ENCODE results near the gene MAGI2. TPM values are rescaled to one million over a fixed set of nuclear protein-coding genes. Genes with fewer than 3 reads are reported as not detected.
A peak's percentile ranks its signal among the peaks of the same experiment; 100 is the strongest.
"Not testable (repeated sequence)": the region's sequence is repeated elsewhere in the genome, so short reads cannot be mapped to it uniquely, and the experiment has no call there.

The MAGI2 gene
- total RNA-seq, 1 donor from 2014 or later, result 5.8 TPM

GRCh38 chr7:79084423-79084822 is 369.0 kb downstream of the MAGI2 start:
- H3K27me3 Mint-ChIP-seq (ENCODE audit: low read depth), result peaks cover 3% of the 10 kb centered on the region
- no peak overlapping the region for H3K4me3 Mint-ChIP-seq (ENCODE audit: unreplicated experiment)
- no peak for DNase-seq (ENCODE audit: low spot score)

DNA sequence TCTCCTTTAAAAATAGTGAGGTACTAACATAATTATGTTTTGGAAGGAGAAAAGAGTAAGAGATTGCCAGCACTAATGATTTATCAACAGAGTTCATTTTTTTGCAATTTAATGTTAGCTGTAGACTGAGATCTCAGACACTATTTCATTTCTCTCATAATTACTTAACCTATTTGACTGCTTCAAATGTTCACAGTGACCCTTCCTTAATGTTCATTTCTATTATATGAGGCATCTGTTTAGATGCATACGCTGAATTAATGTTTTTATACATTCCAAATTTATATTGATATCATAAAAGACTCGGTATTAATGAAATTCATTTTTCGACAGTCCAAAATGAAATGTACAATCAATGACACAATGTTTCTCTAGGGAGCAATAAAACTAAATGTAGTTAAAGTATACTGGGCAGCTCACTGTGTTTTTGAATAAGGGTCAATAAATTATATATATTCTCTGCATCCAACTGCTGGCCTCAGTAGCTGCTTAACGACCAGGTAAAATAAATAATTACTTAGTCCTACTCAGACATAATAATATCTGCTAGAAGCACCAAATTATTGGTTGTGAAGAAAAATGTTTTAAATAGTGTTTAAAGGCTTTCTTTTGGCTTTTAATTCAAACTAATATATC is 373.4 kb downstream of the MAGI2 start:
- Mint-ChIP-seq H3K4me1 (ENCODE audit: low read depth) (no peaks in the 10 kb centered on the region), H3K4me3 (ENCODE audit: unreplicated experiment) (no peak overlapping the region), H3K27me3 (ENCODE audit: low read depth) (peaks cover 1% of the 10 kb centered on the region), H3K9me3 (ENCODE audit: low read depth) (no peaks in the 10 kb centered on the region), H3K36me3 (ENCODE audit: low read depth) (no peaks in the 10 kb centered on the region), H3K27ac (ENCODE audit: unreplicated experiment) (no peak overlapping the region)
- no peak for DNase-seq (ENCODE audit: low spot score)
- TF ChIP-seq, protein P1, sequence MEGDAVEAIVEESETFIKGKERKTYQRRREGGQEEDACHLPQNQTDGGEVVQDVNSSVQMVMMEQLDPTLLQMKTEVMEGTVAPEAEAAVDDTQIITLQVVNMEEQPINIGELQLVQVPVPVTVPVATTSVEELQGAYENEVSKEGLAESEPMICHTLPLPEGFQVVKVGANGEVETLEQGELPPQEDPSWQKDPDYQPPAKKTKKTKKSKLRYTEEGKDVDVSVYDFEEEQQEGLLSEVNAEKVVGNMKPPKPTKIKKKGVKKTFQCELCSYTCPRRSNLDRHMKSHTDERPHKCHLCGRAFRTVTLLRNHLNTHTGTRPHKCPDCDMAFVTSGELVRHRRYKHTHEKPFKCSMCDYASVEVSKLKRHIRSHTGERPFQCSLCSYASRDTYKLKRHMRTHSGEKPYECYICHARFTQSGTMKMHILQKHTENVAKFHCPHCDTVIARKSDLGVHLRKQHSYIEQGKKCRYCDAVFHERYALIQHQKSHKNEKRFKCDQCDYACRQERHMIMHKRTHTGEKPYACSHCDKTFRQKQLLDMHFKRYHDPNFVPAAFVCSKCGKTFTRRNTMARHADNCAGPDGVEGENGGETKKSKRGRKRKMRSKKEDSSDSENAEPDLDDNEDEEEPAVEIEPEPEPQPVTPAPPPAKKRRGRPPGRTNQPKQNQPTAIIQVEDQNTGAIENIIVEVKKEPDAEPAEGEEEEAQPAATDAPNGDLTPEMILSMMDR (IDR thresholded peaks at IDR 0.05), result no peak

More at GRCh38 chr7:79084423-79084822, 369.0 kb downstream of the MAGI2 start:
- Mint-ChIP-seq H3K4me1 (ENCODE audit: low read depth) (no peaks in the 10 kb centered on the region), H3K9me3 (ENCODE audit: low read depth) (peaks cover 13% of the 10 kb centered on the region), H3K36me3 (ENCODE audit: low read depth) (no peaks in the 10 kb centered on the region), H3K27ac (ENCODE audit: unreplicated experiment) (no peak overlapping the region)
- TF ChIP-seq, protein P1 (IDR thresholded peaks at IDR 0.05), result no peak

DNA sequence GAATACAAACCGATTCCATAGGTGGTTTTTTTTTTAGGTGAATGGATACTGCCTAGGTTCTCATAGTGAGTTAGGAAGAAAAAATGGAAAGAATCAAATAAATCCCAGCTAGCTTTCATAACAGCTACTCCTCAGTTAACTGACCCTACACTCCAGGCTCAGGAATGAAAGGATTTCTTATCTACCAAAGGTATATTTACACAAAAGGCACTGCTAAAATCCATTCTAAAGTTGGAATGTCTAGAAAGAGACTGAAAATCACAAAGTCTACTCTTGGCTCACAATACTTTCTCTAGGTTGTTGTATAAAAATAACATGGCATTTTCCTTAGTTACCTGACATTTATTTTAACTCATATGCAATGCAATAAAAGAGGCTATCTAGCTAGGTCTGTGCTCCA is 375.2 kb downstream of the MAGI2 start:
- Mint-ChIP-seq H3K4me3 (ENCODE audit: unreplicated experiment) (no peak overlapping the region), H3K27ac (ENCODE audit: unreplicated experiment) (no peak overlapping the region), H3K9me3 (ENCODE audit: low read depth) (no peaks in the 10 kb centered on the region), H3K36me3 (ENCODE audit: low read depth) (no peaks in the 10 kb centered on the region), H3K4me1 (ENCODE audit: low read depth) (no peaks in the 10 kb centered on the region), H3K27me3 (ENCODE audit: low read depth) (peaks cover 2% of the 10 kb centered on the region)
- no peak for DNase-seq (ENCODE audit: low spot score)
- TF ChIP-seq, protein P1 (IDR thresholded peaks at IDR 0.05), result no peak

GRCh38 chr7:79071187-79071586 is 382.3 kb downstream of the MAGI2 start:
- H3K27me3 Mint-ChIP-seq (ENCODE audit: low read depth); H3K27ac Mint-ChIP-seq (ENCODE audit: unreplicated experiment); H3K4me3 Mint-ChIP-seq (ENCODE audit: unreplicated experiment); H3K4me1 Mint-ChIP-seq (ENCODE audit: low read depth); H3K36me3 Mint-ChIP-seq (ENCODE audit: low read depth): not testable (repeated sequence)
- peaks cover 26% of the 10 kb centered on the region for H3K9me3 Mint-ChIP-seq (ENCODE audit: low read depth)
- DNase-seq (ENCODE audit: low spot score), result peak; percentile 67

GRCh38 chr7:79064187-79064823 is 389.2 kb downstream of the MAGI2 start:
- Mint-ChIP-seq H3K4me3 (ENCODE audit: unreplicated experiment) (no peak overlapping the region), H3K27me3 (ENCODE audit: low read depth) (no peaks in the 10 kb centered on the region), H3K36me3 (ENCODE audit: low read depth) (peaks cover 1% of the 10 kb centered on the region), H3K9me3 (ENCODE audit: low read depth) (peaks cover 21% of the 10 kb centered on the region), H3K4me1 (ENCODE audit: low read depth) (no peaks in the 10 kb centered on the region), H3K27ac (ENCODE audit: unreplicated experiment) (no peak overlapping the region)
- DNase-seq (ENCODE audit: low spot score), result no peak
- TF ChIP-seq, protein P1 (IDR thresholded peaks at IDR 0.05), result no peak

Data from chondrocyte (in vitro differentiated cells).